GM08714 (cell line): ENCODE data around the gene L3MBTL2.

ENCODE experiments used
- H3K4me3 ChIP-seq: fragments of 200-500 bp; sonication (Bioruptor generic); 2 replicates; pipeline ENCODE4 v1.5.1; 2014; ENCODE audit warnings: mild to moderate bottlenecking, low read length, inconsistent platforms
- ZNF274 ChIP-seq: IDR thresholded peaks from 2 replicates; pipeline ENCODE4 v1.6.1; 2012; ENCODE audit warnings: mild to moderate bottlenecking, low read depth, low read length

Gene L3MBTL2

DNA sequence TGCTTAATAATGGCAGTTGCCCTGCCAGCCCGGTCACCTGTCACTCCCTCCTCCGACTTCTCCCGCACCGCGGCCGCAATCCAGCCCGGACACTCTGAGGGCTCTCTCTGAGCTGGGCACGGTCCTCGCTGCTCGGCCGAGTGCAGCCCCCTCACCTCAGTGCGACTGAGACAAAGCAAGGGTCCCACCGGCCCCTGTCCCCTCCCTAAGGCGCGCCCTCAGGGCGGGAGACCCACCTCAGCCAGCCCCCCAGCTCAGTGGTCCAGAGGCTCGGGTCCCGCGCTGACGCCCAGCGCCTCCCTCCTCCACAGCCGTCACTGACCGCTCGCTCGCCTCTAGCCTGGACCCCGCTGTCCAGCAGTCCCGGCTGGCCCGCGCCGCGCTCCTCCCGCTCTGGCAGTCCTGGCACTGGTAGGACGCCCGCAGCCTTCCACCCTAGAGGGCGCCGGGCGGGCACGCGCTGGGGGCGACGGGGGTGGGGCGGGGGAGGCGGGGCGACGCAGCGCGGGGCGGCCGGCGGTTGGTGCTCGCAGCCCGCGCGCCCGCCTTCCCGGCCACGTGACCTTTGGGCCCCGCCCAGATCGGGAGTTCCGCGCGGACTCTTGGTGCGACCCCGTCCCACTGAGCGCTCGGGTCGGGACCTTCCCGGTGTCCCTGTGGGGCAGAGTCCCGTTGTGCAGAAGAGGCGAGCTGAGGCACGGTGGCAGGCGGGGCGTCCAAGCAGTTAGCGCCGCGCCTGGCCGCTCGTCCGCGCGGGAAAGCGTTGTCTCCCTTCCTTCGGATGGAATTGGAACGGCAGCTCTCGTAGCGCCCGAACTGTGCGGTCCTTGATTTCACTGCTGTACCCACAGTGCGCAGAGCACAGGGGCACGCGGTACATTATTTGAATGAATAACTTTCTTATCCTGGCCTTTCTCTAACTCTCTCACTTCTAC lies 7.8 kb upstream of the L3MBTL2 start:
- H3K4me3 ChIP-seq: peak overlapping the region; percentile 94
- TF ChIP-seq ZNF274: no peak

DNA sequence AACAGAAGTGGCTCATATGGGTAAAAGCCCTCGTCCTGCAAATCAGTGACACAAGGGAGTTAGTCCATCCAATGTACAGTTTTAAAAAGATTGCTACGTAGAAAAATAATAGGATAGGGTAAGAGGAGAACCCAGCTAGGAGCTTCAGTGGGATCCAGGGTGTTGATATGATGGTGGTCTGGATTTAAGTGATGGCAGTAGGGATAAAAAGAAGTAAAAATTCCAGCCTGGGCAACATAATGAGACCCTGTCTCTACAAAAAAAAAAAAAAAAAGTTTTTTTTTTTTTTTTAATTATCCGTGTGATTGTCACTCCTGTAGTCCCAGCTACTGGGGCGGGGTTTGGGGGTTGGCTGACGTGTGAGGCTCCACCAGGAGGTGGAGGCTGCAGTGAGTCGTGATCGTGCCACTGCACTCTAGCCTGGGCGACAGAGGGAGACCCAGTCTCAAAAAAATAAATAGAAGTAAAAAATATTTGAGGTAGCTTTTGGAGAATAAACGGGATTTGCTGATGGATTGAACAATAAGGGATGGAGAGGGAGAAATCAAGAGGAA lies 7.0 kb upstream of the L3MBTL2 start:
- peak overlapping the region; percentile 94 for H3K4me3 ChIP-seq
- no peak for TF ChIP-seq ZNF274

DNA sequence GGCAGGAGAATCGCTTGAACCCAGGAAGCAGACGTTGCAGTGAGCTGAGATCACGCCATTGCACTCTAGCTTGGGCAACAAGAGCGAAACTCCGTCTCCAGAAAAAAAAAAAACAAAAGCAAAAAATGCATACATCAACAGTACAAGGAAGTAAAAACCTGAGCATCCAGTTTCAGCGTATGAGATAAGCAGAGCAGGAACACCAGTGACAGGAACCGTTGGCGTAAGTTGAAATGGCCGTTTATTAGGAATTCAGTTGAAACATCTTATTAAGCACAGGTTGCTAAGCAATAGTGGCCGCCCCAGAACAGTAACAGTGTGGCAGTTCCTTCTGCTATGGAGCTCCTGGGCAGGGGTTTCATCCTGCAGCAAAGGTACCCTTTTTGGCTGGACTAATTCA lies 4.0 kb upstream of the L3MBTL2 start:
- no peak for TF ChIP-seq ZNF274
- no peak overlapping the region for H3K4me3 ChIP-seq

DNA sequence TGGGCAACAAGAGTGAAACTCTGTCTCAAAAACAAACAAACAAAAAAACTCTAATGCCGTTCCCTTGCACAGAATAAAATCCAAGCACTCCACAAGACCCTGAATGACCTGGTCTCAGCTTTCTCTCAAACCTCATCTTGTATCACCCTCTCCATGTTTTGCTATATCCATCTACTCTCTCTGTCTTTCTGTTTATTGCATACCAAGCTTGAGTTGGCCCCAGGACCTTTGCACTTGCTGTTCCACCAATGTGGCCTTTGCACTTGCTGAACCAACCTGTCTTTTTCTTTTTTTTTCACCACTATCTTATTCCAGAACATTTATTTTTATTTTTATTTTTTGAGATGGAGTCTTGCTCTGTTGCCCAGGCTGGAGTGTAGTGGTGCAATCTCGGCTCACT lies 2.0 kb upstream of the L3MBTL2 start:
- no peak for TF ChIP-seq ZNF274
- no peak overlapping the region for H3K4me3 ChIP-seq

DNA sequence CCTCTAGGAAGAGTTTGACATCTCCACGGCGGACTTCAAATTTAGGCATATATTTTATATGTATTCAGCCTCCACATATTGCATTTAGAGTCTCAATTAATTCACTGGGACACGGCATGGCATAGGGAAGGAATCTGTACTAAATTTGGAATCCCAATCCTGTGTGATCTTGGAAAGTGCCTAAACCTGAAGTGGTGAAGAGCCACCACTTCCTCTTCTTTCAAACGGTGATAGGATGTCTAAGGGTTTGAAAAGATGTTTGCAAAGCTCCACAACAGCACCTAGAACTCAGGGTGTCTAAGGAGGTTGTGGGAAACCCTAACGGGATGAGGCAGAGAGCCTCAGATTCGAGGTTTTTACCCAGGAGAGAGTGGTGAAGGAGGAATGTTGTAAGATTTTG lies 1.0 kb upstream of the L3MBTL2 start:
- TF ChIP-seq ZNF274: no peak
- H3K4me3 ChIP-seq: no peak overlapping the region

DNA sequence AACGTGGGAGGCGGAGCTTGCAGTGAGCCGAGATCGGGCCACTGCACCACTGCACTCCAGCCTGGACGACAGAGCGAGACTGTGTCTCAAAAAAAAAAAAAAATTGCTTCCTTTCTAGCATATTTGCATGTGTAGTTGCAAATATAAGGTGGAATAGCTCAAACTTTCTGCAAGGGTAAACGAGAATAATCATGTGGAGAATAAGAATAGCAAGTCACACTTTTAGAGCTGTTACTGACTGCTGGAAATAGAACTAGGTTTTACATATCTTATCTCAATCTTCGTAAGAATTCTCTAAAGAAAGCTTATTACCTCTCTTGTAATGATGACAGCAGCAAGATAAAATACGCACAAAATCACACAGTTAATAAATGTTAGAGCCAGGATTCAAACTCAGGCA lies 1.6 kb downstream of the L3MBTL2 start:
- TF ChIP-seq ZNF274: no peak
- no peak overlapping the region for H3K4me3 ChIP-seq

DNA sequence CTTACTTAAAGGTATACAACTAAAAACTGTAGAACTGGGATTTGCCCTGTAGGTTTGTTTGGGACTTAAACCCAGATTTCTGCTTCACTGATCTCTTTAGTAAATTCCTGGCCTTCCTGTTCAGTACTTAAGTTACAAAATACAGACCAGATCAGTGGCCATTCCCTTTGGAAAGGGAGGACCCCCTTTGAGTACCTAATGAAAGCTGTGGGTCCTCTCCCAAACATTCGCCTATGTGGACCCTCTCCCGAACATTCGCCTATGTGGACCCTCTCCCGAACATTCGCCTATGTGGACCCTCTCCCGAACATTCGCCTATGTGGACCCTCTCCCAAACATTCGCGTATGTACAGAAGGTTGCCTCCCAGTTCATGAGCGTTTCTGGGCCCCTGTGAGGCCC lies 10.3 kb downstream of the L3MBTL2 start:
- TF ChIP-seq ZNF274: no peak
- H3K4me3 ChIP-seq: no peak overlapping the region

DNA sequence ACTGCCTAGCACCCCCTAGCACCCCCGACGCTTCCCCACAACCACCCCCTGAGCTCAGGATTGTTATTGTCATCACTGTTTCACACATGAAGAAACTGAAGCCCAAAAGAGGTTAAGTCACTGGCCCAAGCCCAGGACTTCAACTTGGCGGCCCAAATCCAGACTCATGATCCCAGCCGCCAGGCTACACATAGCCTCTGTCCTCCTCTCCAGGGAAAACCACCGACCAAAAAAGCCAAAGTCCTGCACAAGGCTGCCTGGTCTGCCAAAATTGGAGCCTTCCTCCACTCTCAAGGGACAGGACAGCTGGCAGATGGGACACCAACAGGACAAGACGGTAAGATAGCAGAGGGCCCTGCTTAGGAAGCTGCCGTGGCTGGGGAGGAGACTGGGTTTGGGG lies 10.8 kb downstream of the L3MBTL2 start:
- no peak for TF ChIP-seq ZNF274
- no peak overlapping the region for H3K4me3 ChIP-seq

DNA sequence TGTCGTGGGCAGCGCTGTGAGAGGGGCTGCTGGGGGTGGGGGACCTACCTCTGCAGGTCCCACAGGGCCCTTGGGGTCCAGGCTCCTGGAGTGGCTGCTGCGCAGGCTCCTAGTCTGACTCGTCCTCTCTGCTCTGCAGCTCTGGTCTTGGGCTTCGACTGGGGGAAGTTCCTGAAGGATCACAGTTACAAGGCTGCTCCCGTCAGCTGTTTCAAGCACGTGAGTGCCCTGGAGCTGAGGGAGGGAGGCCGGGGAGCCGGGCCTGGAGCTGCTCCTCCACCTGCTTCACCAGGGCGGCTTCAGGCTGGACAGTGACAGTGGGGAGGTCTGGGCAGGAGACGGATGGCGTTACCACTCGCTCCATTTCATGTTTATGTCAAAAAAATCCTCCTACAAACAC lies 11.9 kb downstream of the L3MBTL2 start:
- TF ChIP-seq ZNF274: no peak
- H3K4me3 ChIP-seq: no peak overlapping the region

DNA sequence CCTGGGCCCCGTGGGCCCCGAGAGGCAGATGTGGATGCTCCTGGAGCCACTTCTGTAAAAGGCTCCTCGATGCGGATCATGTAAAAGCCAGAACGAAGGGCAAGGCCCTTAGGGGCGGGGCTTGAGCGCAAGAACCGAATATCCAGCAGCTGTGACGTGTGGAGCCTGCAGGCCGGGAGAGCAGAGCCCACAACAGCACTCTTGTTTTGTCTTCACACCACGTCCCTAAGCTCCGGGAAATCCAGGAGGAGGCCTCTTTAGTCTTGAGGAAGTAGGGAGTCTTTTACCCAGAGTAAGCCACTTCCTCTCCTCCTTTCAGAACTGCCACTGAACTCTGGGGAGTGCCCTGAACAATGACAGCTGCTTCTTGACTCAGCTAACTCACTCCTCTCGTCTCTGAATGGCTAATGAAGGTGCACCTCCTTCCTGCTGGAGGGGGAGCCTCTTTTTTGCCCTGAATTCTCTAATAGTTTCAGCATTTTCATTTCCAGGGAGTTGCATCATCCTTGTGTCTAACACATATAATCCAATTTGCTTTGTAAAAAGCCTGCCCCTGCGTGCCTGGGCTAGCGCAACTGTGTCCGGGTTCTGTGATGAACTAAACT lies 12.5 kb downstream of the L3MBTL2 start:
- no peak overlapping the region for H3K4me3 ChIP-seq
- TF ChIP-seq ZNF274: no peak

DNA sequence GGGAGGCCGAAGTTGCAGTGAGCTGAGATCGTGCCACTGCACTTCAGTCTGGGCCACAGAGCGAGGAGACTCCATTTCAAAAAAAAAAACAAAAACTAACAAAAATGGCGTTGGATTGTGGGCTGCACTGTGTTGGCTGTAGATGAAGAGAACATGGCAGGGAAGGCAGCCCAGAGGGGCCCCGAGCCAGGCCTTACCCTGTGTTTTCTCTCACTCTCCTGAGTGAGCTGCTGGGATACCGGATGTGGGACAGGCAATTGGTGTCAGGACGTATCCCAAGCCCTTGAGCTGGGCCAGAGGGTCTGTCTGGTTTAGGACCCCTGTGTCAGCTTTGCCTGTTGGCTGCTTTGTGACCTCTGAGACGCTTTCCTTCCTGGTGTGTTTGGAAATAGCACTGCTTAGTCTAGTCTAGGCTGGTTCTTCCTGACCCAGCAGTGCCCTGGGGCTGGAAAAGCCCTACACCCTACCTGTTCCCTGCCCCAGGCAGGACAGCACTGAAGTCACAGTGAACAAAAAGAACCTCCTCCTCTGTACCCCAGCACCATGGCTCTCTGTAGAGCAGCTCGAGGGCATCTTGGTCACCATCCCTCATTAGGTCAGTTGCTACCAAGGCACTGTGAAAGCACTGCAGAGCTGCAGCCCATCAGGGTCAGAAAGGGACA lies 17.9 kb downstream of the L3MBTL2 start:
- H3K4me3 ChIP-seq: no peak overlapping the region
- TF ChIP-seq ZNF274: no peak

DNA sequence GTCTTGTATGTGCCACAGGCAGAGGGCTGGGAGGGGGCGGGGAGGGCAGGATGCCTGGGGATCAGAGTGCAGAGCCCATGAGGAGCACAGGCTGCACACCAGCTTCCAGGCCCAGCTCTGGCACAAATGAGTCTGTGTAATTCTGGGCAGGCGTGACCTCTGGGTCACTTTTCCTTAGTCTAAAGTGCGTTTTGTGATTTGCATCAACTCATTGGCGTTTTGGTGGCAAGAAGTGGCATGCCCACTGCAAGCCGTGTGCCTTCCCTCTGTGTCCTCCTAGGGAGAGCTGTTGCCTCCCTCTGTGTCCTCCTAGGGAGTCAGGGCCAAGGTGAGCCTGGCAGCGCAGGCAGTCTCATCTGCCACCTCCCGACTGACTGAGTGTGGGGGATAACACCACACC lies 18.4 kb downstream of the L3MBTL2 start:
- H3K4me3 ChIP-seq: no peak overlapping the region
- no peak for TF ChIP-seq ZNF274

DNA sequence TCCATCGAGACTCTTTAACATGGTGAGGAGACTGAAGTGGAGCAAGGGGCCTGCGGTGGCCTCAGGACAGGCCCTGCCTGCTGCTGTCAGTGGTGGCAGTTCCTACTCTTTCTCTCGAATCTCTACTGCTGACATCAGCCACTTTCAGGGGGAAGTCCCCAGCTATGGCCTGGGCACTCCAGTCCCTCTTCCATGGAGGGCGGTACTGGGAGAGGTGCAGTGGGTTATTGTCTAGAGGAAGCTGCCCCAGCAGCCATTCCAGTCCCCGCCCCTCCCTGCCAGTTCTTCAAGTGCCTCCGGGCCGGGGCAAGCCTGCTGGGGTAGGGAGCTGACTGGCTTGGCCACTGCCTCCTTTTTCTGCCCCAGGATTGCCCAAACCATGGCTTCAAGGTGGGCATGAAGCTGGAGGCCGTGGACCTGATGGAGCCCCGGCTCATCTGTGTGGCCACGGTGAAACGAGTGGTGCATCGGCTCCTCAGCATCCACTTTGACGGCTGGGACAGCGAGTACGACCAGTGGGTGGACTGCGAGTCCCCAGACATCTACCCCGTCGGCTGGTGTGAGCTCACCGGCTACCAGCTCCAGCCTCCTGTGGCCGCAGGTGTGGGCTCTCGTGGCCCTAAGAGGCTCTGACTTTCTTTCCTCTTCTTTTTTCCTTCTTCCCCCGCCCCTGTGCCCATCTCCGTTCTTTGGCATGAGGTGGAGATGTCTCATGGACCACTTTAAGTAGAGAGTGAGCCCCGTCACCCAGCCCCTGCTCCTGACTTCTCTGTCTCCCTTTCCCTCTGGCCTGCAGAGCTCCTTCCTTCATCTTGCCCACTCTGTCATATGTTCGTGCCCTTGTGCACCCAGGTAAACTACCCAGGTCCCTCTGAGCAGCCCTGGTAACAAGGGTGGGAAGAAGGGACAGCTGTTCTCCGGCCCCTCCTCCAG lies 21.9 kb downstream of the L3MBTL2 start:
- H3K4me3 ChIP-seq: no peak overlapping the region
- no peak for TF ChIP-seq ZNF274

DNA sequence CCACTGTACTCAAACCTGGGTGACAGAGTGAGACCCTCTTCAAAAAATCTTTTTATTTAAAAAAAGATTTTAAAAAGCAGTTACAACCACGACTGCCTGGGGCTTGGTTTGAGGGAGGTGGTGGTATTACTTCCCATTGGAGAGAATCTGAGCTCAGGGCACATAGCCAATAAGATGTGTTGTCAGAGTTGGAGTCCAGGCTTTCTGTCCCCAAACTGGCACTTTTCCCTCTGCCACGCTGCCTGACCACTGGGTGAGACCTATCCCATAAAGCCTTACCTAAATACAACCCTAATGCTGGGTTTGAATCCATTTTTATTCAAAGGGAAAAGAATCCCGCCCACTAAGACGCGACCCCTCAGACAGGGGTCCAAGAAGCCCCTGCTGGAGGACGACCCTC lies 24.1 kb downstream of the L3MBTL2 start:
- no peak for TF ChIP-seq ZNF274
- no peak overlapping the region for H3K4me3 ChIP-seq
